Measurements from ENCODE around the gene ATE1. TPM values are rescaled to one million over a fixed set of nuclear protein-coding genes. Genes with fewer than 3 reads are reported as not detected.

ATE1 gene
- total RNA-seq, 2 donors from 2014 or later = 25.5 to 26.6 TPM

DNA sequence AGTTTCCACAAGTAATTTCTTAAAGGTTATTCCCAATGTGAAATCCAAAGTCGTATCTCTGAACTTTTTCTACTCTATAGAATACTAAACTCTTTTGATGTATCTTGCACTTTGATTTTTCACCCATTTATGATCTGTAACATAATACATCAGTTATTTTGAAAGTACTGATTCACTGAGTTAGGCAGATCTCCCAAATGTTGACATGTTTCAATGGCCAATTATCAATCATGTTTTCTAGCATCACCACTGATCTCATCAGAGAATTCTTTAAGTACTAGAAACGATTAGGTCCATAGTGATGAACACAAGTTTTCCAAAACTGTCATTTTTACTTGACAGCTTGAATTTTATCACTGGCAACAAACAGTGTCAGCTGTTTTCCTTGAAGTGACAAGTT is 119.0 kb downstream of the ATE1 start:
- DNase-seq (no peak), ATAC-seq (replicated peaks in 1 of 2) (peak in 1 of 2 donors; percentile 62)
- Mint-ChIP-seq H3K27ac (no peak overlapping the region), H3K4me1 (ENCODE audit: low read depth) (no peaks in the 10 kb centered on the region), H3K9me3 (no peaks in the 10 kb centered on the region), H3K27me3 (ENCODE audit: low read depth) (no peaks in the 10 kb centered on the region), H3K4me3 (no peak overlapping the region), H3K36me3 (ENCODE audit: insufficient read depth in 2 of 2) (no peaks in the 10 kb centered on the region)

DNA sequence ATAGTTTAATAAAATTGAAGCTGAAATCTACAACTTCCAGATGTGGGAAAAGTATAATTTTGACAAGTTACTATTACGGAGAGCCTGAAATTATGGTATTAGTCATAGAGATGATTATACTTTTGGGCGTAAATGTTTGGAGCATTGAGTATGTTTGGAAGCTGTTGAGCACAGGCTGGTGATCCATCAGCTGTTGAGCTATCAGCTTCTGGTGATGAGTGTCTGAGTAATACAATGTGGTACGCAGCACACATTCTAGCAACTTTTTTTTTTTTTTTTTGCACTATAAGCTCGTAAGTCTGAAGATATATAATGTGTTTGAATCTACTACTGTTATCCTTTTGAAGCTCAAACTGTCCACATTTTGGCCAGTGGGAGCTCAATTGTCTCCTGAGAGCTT is 123.4 kb downstream of the ATE1 start:
- DNase-seq = no peak
- Mint-ChIP-seq H3K4me3 (no peak overlapping the region), H3K27me3 (ENCODE audit: low read depth) (no peaks in the 10 kb centered on the region), H3K4me1 (ENCODE audit: low read depth) (no peaks in the 10 kb centered on the region), H3K27ac (no peak overlapping the region), H3K36me3 (ENCODE audit: insufficient read depth in 2 of 2) (peaks cover 0 to 5% of the 10 kb centered on the region in 2 donors), H3K9me3 (no peaks in the 10 kb centered on the region)
- ATAC-seq (replicated peaks in 1 of 2) = no peak

DNA sequence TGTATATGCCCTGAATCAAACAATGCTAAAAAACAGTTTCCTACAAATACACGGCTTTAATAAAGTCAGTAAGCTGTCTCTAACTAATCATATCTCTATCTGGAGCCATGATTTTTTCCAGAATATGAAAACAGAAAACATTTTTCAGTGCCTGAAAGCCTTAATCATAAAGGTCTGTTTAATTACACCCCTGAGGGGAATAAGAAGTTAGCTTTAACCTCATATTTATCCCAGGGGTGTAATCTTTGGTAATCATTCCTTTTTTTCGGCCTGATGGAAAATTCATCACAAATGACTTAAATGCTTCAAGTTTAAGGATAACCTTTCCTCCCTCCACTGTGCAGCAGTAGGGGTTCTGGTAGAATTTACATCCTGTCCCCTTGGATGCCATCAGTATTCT is 124.2 kb downstream of the ATE1 start:
- H3K9me3 Mint-ChIP-seq = no peaks in the 10 kb centered on the region
- H3K27ac Mint-ChIP-seq = no peak overlapping the region
- H3K36me3 Mint-ChIP-seq (ENCODE audit: insufficient read depth in 2 of 2) = peaks cover 0 to 5% of the 10 kb centered on the region in 2 donors
- DNase-seq = no peak
- H3K4me3 Mint-ChIP-seq = no peak overlapping the region
- H3K4me1 Mint-ChIP-seq (ENCODE audit: low read depth) = no peaks in the 10 kb centered on the region
- no peak for ATAC-seq (replicated peaks in 1 of 2)
- no peaks in the 10 kb centered on the region for H3K27me3 Mint-ChIP-seq (ENCODE audit: low read depth)

DNA sequence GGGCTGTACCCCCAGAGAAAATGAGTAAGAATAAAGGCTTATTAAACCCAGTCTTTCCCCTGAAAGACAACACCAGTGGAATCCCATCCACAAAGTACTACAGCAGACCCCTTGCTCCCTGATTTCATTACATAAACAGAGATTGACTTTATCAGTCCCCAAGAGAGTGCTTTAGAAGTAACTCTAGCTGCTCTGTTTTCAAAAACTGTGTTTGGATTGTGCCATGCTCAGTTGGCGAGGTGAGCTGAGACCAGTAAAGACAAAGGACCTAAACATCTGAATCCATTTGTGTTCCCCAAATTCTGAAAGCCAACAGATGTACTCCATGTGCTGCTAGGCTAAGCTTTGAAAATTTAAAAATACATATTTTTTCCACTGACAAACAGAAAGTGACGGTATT is 127.0 kb downstream of the ATE1 start:
- no peaks in the 10 kb centered on the region for H3K9me3 Mint-ChIP-seq
- ATAC-seq (replicated peaks in 1 of 2) (no peak), DNase-seq (no peak)
- no peak overlapping the region for H3K27ac Mint-ChIP-seq
- H3K36me3 Mint-ChIP-seq (ENCODE audit: insufficient read depth in 2 of 2) = peaks cover 0 to 5% of the 10 kb centered on the region in 2 donors
- H3K27me3 Mint-ChIP-seq (ENCODE audit: low read depth) = no peaks in the 10 kb centered on the region
- no peaks in the 10 kb centered on the region for H3K4me1 Mint-ChIP-seq (ENCODE audit: low read depth)
- H3K4me3 Mint-ChIP-seq = no peak overlapping the region

DNA sequence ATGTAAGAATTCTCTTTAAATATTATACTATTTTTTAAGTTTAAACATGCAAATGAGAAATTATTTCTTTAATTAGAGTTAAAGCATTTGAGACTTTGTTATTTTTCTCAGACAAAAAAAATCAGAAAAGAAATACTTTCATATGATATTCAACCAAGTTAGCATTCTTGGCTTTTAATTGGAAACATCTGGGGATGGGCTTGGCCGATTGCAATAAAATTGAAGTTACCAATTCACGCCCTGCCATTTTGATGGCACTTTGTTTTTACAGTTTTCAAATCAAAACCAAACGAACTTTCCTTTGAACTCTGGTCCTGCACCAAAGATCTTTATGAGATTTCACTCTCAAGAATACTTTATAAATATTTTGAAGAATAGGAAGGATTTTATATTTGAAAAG is 127.7 kb downstream of the ATE1 start:
- Mint-ChIP-seq H3K9me3 (no peaks in the 10 kb centered on the region), H3K27me3 (ENCODE audit: low read depth) (no peaks in the 10 kb centered on the region), H3K27ac (no peak overlapping the region), H3K4me1 (ENCODE audit: low read depth) (no peaks in the 10 kb centered on the region), H3K4me3 (no peak overlapping the region), H3K36me3 (ENCODE audit: insufficient read depth in 2 of 2) (peaks cover 0 to 5% of the 10 kb centered on the region in 2 donors)
- DNase-seq = no peak
- no peak for ATAC-seq (replicated peaks in 1 of 2)

DNA sequence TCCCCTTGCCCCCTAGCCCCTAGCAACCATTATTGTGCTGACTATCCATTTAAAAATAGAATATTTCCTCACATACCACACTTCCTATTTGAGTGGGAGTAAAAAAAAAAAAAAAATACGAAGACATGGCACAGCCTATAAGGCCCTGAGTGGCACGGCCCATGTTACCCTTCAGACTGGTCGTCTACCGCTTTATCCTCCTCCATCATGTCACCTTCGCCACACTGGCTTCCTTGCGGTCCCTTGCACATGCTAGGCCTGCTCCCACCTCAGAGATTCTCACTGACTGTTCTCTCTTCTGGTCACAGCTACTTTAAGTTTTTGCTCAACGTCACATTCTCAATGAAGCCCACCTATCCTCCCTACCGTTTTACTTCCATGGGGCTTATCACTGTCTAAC is 130.3 kb downstream of the ATE1 start:
- Mint-ChIP-seq H3K27me3 (ENCODE audit: low read depth) (no peaks in the 10 kb centered on the region), H3K9me3 (no peaks in the 10 kb centered on the region), H3K4me3 (no peak overlapping the region), H3K36me3 (ENCODE audit: insufficient read depth in 2 of 2) (peaks cover 0 to 3% of the 10 kb centered on the region in 2 donors), H3K4me1 (ENCODE audit: low read depth) (no peaks in the 10 kb centered on the region), H3K27ac (no peak overlapping the region)
- DNase-seq (no peak), ATAC-seq (replicated peaks in 1 of 2) (no peak)

DNA sequence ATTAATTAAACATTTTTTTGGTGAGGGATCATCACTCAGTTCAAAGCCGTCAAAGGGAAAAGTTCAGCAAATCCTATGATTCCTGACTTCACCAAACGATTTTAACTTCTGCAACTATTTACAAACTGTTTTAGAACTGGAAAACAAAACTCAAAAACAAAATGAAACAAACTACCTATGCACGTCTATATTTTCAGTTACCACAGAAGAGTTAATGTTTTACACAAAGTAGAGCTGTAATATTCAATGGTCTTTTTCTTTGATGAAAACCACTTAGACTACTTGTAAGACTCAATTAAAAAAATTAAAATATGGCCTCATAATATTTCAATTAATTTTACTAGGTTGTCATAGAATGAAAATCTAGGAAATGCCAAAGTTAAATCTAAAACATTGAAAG is 131.5 kb downstream of the ATE1 start:
- Mint-ChIP-seq H3K27ac (no peak overlapping the region), H3K4me1 (ENCODE audit: low read depth) (no peaks in the 10 kb centered on the region), H3K36me3 (ENCODE audit: insufficient read depth in 2 of 2) (peaks cover 0 to 2% of the 10 kb centered on the region in 2 donors), H3K27me3 (ENCODE audit: low read depth) (no peaks in the 10 kb centered on the region), H3K9me3 (no peaks in the 10 kb centered on the region), H3K4me3 (no peak overlapping the region)
- DNase-seq (no peak), ATAC-seq (replicated peaks in 1 of 2) (no peak)

DNA sequence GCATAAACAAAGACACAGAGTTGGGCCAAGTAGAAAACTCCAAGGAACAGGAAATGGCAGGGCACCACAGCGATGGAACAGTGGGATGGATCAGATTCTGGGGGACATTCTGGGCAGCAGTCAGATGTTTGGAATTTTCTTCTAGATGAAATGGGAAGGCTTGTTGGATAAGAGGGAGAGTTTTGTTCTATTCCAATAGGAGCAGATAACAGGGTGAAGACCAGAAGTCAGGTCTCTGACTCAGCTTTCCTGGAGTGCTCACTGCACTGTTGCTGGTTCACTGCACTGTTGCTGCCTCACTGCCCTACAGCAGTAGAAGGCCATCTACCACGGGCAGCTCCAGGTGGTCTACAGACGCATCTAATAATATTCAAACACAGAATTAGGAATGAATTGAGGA is 135.6 kb downstream of the ATE1 start:
- no peak for ATAC-seq (replicated peaks in 1 of 2)
- Mint-ChIP-seq H3K4me3 (no peak overlapping the region), H3K36me3 (ENCODE audit: insufficient read depth in 2 of 2) (no peaks in the 10 kb centered on the region), H3K9me3 (no peaks in the 10 kb centered on the region), H3K4me1 (ENCODE audit: low read depth) (no peaks in the 10 kb centered on the region), H3K27me3 (ENCODE audit: low read depth) (no peaks in the 10 kb centered on the region), H3K27ac (no peak overlapping the region)
- DNase-seq = no peak

DNA sequence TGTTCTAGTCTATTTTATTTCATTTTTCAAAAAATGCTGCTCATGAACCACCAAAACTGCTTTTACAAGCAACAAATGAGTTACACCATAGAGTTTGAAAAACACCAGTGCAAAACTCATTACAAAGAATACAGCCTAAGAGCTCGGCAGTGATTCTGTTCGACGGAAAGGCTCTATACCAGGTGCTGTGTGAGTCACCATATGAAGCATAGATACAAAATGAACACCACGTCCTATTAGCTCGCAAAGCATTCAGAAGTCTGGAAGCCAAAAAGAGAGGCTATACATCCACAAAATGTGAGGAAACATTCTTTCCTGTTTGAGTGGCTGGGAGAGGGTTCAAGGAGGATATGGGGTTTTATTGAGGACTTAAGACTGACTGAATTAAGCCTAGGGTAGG is 136.1 kb downstream of the ATE1 start:
- Mint-ChIP-seq H3K4me3 (no peak overlapping the region), H3K27ac (no peak overlapping the region), H3K9me3 (no peaks in the 10 kb centered on the region), H3K36me3 (ENCODE audit: insufficient read depth in 2 of 2) (no peaks in the 10 kb centered on the region), H3K4me1 (ENCODE audit: low read depth) (no peaks in the 10 kb centered on the region), H3K27me3 (ENCODE audit: low read depth) (no peaks in the 10 kb centered on the region)
- ATAC-seq (replicated peaks in 1 of 2) (no peak), DNase-seq (no peak)

DNA sequence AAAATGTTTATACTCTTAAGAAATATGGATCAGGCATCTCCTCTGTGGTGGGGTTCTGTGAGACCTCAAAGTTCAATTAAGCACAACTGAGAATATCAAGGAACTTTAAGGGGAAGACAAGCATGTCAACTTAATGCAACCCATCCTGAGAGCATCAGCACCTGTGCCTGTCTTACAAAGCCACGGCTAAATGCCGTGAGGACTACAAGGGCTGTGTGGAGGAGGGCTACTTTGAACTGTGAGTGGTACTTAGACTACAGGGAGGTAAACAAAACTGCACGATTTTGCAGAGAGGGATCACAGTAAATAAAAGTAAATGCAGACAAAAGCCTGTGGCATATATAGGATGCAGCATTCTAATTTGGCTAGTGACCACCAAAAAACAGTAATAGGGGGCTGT is 139.1 kb downstream of the ATE1 start:
- H3K36me3 Mint-ChIP-seq (ENCODE audit: insufficient read depth in 2 of 2) = no peaks in the 10 kb centered on the region
- no peaks in the 10 kb centered on the region for H3K27me3 Mint-ChIP-seq (ENCODE audit: low read depth)
- no peak for ATAC-seq (replicated peaks in 1 of 2)

DNA sequence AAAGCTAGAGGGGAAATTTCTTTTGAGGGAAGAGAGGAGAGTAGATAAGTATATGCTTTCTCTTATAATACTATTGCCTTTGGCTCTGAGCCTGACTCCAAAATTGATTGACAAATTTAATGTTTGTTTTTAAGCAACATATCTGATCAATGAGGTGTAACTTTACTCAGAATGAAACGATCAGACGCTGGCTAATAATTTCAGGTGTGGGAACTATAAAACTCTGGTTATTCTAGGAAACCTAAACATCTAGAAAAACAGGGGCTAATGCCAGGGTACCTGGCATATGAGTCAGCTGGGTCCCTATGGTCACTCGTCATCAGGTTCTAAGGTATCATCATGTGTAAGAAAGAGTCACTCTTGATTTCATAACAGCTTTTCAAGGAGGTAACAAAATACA is 139.7 kb downstream of the ATE1 start:
- H3K36me3 Mint-ChIP-seq (ENCODE audit: insufficient read depth in 2 of 2) = no peaks in the 10 kb centered on the region
- H3K27me3 Mint-ChIP-seq (ENCODE audit: low read depth) = no peaks in the 10 kb centered on the region
- H3K4me3 Mint-ChIP-seq = no peak overlapping the region
- no peaks in the 10 kb centered on the region for H3K9me3 Mint-ChIP-seq
- no peak for DNase-seq
- no peak overlapping the region for H3K27ac Mint-ChIP-seq
- ATAC-seq (replicated peaks in 1 of 2) = no peak
- H3K4me1 Mint-ChIP-seq (ENCODE audit: low read depth) = no peaks in the 10 kb centered on the region

More for the DNA sequence above, 139.1 kb downstream of the ATE1 start:
- no peak for DNase-seq
- no peak overlapping the region for H3K27ac Mint-ChIP-seq
- no peak overlapping the region for H3K4me3 Mint-ChIP-seq
- no peaks in the 10 kb centered on the region for H3K4me1 Mint-ChIP-seq (ENCODE audit: low read depth)
- no peaks in the 10 kb centered on the region for H3K9me3 Mint-ChIP-seq

DNA sequence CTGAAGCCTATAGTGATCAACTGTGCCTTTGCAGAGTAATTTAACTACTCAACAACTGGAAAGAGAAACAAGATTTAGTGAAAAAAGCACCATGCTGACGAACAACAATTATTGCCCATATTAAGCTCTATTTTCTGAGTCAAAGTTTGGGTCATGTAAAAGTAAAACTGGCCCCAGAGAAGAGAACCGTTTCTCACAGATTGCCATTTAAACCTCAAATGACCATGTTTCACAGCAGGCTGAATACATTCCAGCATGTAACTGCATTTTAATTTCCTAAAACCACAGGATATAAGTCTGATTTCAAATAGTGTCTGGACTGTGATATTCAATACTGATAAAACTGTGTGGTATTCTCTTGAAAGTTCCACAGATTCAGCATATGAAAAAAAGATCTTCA is 140.7 kb downstream of the ATE1 start:
- H3K4me3 Mint-ChIP-seq = no peak overlapping the region
- DNase-seq (no peak), ATAC-seq (replicated peaks in 1 of 2) (no peak)
- H3K36me3 Mint-ChIP-seq (ENCODE audit: insufficient read depth in 2 of 2) = peaks cover 0 to 2% of the 10 kb centered on the region in 2 donors
- H3K9me3 Mint-ChIP-seq = no peaks in the 10 kb centered on the region
- no peaks in the 10 kb centered on the region for H3K4me1 Mint-ChIP-seq (ENCODE audit: low read depth)
- H3K27me3 Mint-ChIP-seq (ENCODE audit: low read depth) = no peaks in the 10 kb centered on the region
- H3K27ac Mint-ChIP-seq = no peak overlapping the region

DNA sequence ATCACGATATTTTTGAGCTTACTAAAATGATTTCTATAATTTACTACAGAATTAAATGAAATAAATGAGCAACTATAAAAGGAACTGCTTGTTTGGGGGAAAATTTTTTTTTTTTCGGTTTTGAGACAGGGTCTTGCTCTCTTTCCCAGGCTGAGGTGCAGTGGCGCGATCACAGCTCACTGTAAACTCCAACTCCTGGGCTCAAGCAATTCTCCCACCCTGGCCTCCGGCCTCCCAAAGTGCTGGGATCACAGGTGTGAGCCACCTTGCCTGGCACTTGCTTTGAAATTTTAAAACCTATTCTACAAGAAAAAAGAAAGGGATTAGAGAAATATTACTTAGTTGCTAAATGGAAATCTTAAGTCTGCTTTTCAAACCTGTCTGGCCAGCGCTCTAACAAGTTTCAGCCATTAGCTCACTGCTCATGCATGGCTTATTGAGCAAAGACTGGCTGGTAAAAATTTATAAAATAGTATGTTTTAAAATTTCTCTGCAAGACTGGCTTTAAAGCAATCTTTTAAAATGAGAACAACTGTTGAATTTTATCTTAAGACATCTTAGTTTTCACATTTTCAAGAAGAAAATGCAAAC is 144.0 kb downstream of the ATE1 start:
- ATAC-seq (replicated peaks in 1 of 2) (no peak), DNase-seq (no peak)
- Mint-ChIP-seq H3K9me3 (no peaks in the 10 kb centered on the region), H3K4me1 (ENCODE audit: low read depth) (no peaks in the 10 kb centered on the region), H3K27ac (no peak overlapping the region), H3K36me3 (ENCODE audit: insufficient read depth in 2 of 2) (peaks cover 0 to 2% of the 10 kb centered on the region in 2 donors), H3K27me3 (ENCODE audit: low read depth) (no peaks in the 10 kb centered on the region), H3K4me3 (no peak overlapping the region)

DNA sequence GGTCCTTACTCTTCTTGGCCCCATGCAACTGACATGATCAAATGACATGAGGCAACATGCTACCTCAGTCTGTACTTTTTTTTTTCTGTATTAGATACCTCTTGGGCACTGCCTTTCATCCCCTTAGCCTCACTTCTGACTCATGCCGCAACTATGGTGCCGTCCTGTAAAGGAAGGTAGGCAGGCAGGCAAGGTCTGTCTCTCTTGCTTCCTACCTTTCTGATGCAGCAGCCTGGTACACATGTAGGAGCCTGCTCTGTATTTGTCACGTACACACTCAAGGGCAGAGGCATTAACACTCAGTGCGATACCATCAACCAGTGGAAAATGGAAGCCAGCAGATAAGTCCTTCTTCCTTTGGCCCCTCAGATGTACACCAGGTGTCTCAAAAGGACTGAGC is 146.7 kb downstream of the ATE1 start:
- Mint-ChIP-seq H3K9me3 (no peaks in the 10 kb centered on the region), H3K36me3 (ENCODE audit: insufficient read depth in 2 of 2) (peaks cover 0 to 2% of the 10 kb centered on the region in 2 donors), H3K27ac (no peak overlapping the region), H3K27me3 (ENCODE audit: low read depth) (no peaks in the 10 kb centered on the region), H3K4me3 (no peak overlapping the region), H3K4me1 (ENCODE audit: low read depth) (no peaks in the 10 kb centered on the region)
- DNase-seq (no peak), ATAC-seq (replicated peaks in 1 of 2) (no peak)

Measured in activated T-cell treated with anti-CD3 and anti-CD28 coated beads, Interleukin-2, amount 50 U/mL, for 72 hours (primary cell).